ENCODE data around the gene FGA.
"Not testable (repeated sequence)": the region's sequence is repeated elsewhere in the genome, so short reads cannot be mapped to it uniquely, and the experiment has no call there.

Gene FGA

DNA sequence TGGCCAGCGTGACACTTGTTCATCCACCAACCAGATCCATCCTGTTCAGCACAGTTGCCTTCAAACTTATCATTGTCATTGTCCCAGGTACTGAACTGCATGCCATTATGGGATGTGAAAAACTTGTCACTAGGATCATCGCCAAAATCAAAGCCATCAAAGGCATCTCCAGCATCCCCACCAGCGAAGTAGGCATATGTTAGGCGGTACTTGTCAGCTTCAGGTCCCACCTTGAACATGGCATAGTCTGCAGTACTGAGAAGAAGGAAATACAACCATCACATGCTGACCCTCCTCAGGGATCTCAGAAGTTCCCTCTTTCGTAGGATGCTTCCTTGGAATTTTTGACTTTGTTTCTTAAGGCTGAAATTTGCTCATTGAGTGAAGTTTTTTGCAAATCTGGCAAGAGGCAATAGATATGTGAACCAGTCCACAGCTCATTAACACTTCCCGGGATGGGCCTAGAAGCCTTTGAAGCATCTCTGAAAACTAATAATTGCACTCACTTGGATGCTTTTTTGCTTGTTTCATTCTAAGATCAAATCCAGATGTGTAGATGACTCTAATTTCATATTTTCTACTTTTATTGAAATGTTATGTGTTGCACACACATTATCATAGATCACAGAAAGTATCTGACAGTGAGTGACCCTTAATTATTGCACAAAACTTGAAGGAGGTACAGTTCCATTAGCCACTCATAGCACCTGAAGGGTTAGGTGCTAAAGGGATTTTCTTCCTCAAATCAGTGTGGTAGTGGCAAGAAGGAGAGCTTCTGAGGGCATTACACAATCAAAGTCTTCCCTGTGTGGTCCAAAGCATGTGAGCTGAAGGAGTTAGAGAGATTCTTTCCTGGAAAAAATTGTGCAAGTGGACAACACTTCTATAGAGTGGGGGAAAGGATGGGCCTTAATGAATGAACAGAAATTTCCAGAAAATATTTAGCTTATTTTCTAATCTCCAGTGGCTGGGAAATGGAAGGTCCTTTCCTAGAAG is 16.5 kb upstream of the FGA start:
- no peak for DNase-seq

GRCh38 chr4:154604696-154605200 is 14.2 kb upstream of the FGA start:
- no peak for DNase-seq

DNA sequence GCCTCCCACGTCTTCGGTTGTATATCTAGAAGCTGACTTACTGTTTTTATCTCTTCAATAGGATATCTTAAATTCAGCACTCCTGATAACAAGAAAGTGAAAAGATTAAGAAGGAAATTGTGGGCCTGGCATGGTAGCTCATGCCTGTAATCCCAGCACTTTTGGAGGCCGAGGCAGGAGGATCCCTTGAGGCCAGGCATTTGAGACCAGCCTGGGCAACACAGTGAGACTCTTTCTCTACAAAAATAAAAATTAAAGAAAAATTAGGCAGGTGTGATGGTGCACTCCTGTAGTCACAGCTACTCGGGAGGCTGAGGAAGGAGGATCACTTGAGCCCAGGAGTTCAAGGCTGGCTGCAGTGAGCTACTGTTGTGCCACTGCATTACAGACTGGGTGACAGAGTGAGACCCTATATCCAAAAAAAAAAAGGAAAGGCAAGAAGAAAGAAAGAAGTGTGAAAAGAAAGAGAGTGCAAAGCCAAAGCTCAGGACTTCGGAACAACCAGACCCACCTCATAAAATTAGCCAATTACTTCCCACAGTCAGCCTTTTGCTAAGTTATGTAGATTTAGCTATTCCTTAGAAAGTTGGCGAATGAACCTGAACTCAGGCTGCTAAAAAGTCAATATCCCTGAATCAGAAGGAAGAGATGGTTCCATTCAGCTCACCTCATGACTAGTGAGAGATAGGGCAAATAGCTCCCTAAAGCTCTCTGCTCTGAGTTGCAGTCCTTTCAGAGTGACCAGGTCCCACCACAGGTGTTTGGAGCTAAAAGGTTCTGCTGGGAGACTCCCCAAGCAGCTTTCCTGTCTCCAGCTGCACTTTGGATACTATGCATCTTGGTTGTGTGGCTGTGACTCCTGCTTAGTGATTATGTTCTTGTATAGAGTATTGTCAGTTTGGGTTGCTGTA is 12.7 kb upstream of the FGA start:
- no peak for DNase-seq

GRCh38 chr4:154602404-154603020 is 12.0 kb upstream of the FGA start:
- DNase-seq = no peak

- no peak for DNase-seq
Observed at GRCh38 chr4:154597798-154598774, 7.5 kb upstream of the FGA start.

GRCh38 chr4:154597281-154597680 is 6.7 kb upstream of the FGA start:
- DNase-seq = not testable (repeated sequence)

DNA sequence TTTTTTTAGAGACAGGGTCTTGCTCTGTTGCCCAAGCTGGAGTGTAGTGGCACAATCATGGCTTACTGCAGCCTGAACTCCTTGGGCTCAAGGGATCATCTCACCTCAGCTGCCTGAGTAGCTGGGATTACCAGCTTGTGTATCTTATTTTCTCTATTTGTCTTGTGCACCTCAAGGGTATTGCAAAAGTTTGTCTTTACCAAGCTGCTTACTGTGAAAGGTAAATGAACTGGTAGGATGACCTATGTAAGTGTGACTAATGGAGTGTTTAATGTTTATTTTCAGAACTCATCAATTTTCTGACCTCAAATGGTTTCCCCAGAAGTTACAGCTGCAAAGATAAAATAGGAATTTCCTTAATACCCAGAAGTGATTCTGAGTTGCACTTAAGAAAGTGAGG is 5.3 kb upstream of the FGA start:
- no peak for DNase-seq

DNA sequence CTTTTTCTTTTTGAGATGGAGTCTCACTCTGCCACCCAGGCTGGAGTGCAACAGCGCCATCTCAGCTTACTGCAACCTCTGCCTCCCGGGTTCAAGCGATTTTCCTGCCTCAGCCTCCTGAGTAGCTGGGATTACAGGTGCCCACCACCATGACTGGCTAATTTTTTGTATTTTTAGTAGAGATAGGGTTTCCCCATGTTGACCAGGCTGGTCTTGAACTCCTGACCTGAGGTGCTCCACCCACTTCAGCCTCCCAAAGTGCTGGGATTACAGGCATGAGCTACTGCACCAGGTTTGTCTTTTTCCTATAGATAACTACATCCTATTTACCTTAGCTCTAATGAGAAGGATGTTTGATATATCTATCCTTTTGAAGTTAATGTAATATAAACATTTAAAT is 3.8 kb upstream of the FGA start:
- not testable (repeated sequence) for DNase-seq

- DNase-seq = no peak
Observed at GRCh38 chr4:154593868-154594267, 3.3 kb upstream of the FGA start.

DNA sequence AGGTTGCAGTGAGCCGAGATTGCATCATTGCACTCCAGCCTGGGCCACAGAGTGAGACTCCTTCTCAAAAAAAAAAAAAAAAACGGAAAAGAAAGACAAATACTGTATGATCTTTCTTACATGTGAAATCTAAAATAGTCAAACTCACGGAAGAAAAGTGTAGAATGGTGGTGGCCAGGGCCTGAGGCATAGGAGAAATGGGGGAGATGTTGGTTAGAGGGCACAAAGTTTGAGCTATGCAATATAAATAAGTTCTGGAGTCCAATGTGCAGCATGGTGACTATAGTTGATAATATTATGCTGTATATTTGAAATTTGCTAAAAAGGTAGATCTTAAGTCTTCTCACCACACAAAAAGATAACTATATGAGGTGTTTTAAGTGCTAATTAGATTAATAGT is 1.3 kb upstream of the FGA start:
- DNase-seq = no peak

- DNase-seq = no peak
Observed at GRCh38 chr4:154589296-154590197, 995 bp downstream of the FGA start.

DNA sequence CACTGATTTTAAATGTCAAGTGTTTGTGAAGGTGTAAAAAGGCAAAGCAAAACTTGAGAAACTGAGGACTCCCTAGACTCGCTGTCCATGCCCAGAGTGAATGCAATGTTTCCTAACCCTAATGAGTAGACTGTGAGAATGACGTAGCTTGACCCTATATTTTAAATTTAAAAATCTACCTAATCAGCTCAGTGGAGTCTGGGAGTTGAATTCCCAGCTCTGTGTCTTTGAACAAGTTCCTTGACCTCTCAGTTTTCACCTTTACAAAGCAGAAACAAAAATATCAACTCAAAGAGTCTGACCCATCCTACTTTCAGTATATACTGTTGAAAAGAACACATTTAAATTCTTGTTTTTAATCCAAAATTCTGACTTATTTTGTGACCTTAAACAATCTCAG is 2.3 kb downstream of the FGA start:
- DNase-seq = no peak

- no peak for DNase-seq
Observed at GRCh38 chr4:154586296-154587033, 4.1 kb downstream of the FGA start.

DNA sequence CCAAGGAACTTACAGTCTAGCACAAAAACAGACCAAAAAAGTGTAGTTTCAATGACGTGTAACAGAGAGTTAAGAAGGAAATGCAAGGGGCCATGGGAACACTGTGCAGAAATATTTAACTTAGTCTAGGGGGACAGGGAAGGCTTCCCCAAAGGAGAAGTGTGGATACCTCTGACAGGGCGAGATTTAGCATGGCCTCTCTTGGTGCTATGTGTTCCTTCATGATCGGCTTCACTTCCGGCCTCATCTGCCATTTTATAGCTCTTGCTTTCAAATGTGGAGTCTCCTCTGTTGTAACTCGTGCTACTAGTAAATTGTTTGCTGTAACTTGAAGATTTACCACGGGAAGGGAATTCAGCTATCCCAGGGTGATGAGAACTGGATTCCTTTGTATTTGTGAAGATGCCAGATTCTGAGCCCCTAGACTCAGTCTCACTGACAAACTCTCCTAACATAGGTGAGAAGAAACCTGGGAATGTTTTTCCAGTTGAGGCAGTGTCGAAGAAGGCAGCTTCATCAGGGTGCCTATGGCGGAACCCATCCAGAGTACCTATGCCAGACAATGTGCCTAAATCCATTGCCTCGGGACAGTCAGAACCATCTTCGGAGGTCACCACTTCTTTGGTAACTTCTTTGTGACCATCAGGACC is 5.0 kb downstream of the FGA start:
- DNase-seq = no peak

DNA sequence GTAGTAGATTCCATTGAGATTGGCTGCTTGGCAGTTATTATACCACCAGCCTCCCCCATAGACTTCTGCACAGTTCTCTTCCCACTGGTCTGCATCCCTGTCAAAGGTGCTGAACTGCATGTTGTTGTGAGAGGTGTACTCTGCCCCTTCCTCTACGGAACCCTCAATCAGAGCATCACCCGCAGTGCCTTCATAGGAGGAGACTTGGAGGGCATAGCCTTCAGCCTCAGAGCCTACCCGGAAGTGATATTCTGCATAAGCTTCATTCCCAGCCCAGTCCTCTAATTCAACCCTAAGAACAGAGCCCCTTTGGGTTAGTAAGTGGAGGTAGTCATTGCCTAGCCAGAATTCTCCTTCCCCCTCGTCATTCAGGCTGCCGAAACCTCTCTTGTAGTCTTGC is 6.3 kb downstream of the FGA start:
- DNase-seq = no peak

- no peak for DNase-seq
Observed at GRCh38 chr4:154583677-154584076, 6.9 kb downstream of the FGA start.

GRCh38 chr4:154583230-154583629 is 7.3 kb downstream of the FGA start:
- DNase-seq = no peak

DNA sequence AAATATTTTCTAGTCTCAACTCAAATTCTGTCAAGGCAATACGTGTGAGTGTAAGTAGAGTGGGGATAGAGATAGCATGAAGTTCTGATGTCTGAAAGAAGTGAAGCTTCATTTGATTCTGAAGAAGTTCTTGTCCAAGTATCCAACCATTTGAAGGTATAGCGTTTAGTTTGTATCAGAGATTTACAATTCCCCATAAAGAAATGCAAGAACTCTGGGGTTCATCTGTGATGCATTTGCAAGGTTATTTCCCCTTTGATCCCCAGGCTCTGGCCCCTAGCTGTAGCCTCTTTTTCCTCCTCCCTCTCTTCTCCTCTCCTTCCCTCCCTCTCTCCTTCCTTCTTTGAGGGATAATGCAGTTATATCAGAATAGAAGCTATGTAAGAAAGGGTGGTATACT is 7.8 kb downstream of the FGA start:
- DNase-seq = no peak

DNA sequence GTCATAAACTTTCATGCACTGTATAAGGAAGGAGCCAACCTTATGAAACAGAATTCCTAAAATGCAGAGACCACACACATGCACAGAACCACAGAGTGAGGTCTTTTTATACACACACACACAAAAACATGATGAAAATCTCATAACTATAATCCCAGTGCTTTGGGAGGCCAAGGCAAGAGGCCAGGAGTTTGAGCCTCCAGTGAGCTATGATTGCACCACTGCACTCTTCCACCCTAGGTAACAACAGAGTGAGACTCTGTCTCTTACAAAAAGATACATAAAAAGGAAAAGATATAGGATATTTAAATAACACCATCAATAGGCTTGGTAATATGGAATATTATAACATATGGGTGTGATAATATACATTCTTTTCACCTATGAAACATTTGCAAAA is 10.6 kb downstream of the FGA start:
- no peak for DNase-seq

Data from CD4-positive, alpha-beta T cell treated with Interleukin-17A for 4 hours (primary cell).